ENCODE results near the gene TGM3.

Gene TGM3

DNA sequence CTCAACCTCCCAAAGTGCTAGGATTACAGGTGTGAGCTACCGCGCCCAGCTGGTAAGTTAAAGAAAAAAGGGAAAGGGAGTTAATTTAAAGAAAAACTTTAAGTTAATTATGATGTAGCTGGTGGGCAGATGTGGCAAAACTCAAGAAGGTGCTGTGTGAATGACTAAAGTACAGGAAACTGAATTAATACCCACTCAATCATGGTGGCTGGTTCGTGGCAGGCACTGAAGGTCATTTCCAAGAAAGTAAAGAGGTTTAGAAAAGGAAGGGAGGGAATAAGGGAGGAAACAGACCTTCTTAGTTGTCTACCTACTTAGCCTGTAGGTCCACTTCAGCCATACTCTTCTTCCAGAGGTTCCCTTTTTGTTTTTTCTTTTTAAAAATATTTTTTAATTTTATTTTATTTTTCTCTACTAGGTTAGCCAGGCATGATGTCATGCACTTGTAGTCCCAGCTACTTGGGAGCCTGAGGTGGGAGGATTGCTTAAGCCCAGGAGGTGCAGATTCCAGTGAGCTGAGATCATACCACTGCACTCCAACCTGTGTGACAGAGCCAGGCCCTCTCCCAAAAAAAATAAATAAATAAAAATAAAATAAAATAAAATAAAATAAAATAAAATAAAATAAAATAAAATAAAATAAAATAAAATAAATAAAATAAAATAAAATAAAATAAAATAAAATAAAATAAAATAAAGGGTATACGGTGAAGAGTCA is 11.9 kb upstream of the TGM3 start:
- no peak for DNase-seq (ENCODE audit: low read depth)

DNA sequence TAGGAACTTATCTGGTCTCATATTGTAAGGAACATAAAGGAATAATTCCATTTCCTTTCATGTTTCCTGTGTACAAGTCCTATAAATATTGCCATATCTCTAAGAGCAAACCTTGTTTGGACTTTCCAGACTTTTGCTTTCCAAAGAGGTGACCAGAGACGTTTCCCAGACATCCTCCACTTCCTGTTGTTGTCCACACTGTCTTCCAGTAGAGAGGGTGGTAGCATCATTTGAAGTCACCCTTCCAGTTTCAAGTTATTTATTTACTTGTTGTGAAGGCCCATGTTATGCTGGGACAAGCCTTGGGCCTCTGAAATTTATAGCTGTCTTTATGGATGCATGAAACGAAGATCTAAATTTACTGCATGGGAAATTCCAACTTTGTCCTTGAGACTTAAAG is 10.6 kb upstream of the TGM3 start:
- DNase-seq (ENCODE audit: low read depth), result no peak

DNA sequence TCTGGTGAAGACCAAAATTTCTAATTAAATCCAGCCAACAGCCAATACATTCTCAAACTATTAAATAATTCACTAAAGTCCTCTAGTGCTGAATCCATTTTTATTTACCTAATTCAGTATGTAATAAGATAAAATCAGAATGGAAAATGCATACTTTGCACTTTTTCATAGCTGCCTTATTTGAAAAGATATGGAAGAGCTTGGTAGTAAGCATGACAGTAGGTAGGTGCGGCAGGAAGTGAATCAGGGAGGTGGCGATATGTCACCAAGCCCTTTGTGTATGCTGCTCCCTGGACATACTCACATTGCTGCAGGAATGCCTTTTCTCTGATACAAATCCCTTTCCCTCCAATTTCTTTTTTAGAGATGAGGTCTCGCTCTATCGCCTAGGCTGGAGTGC is 10.2 kb upstream of the TGM3 start:
- DNase-seq (ENCODE audit: low read depth), result no peak

DNA sequence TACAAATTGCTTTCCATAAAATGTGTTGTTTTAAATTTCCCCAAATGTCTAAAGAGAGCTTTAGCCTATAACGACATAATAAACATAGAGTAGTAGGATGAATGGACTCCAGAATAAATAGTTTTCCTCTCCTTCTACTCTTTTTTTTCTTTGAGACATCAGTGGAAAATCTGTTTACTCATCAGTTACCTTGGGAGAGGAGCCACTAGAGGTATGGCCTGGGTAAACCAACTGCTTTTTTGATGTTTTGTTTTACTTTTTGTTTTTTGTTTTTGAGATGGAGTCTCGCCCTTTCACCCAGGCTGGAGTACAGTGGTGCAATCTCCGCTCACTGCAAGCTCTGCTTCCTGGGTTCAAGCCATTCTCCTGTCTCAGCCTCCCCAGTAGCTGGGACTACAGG is 8.3 kb upstream of the TGM3 start:
- no peak for DNase-seq (ENCODE audit: low read depth)

DNA sequence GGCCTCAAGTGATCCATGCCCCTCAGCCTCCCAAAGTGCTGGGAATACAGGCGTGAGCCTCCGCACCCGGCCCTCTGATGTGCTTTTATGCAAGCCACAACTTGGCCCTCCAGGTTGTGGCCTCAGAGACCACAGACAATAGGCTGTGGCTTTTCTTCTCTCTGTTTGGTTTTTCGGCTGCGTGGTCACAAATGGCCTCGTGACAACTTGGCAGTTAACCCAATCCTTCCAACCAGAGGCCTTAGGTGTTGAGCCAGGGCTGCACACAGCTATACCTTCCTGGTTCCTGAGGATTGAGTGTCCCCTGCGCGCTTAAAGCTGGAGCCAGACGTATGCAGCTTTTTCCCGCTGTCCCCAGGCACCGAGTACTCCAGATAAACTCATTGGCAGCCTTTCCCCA is 6.3 kb upstream of the TGM3 start:
- DNase-seq (ENCODE audit: low read depth), result no peak

DNA sequence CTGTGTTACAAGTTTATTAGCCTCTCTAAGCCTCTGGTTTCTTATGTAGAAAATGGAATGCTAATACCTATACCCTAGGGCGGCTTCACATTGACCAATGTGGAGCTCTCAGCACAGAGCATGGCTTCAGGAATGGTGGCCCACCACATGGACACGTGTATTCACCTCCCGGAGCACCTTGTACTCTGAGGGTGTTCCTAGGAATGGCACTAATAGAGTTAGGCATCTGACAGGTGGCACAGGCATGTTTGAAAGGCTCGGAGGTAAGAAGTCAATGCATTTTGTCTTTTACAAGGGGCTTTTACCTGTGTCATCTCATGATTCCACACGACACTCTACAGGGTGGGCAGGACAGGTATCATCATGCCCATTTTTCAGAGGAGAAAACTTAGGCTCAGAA is 5.3 kb upstream of the TGM3 start:
- no peak for DNase-seq (ENCODE audit: low read depth)

DNA sequence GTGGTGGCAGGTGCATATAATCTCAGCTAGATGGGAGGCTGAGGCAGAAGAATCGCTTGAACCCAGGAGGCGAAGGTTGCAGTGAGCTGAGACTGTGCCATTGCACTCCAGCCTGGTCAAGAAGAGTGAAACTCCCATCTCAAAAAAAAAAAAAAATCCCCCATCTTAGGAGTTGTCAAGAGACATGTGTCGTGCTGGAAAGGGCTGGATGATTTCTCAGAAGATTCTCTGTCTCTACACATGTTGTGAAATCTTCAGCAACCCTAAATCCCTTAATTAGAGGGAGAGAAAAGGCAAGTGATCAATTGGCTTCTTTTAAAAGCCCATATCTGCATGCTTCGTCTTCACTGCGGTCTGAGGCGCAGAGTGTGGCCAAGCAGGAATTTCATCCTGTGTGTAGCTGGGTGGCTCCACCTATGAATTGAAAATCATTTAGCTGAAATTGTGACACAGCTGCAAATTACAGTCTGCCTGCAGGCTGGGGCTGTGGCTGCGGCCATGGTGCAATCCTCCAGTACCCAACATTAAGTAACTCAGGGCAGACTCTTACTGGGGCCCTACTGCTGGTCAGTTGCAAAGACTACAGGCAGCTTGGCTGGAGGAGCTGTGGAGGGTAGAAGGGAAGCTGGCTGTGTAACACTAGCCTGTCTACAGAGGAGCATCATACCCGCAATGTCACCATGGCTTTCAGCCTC is 3.2 kb upstream of the TGM3 start:
- DNase-seq (ENCODE audit: low read depth), result no peak

DNA sequence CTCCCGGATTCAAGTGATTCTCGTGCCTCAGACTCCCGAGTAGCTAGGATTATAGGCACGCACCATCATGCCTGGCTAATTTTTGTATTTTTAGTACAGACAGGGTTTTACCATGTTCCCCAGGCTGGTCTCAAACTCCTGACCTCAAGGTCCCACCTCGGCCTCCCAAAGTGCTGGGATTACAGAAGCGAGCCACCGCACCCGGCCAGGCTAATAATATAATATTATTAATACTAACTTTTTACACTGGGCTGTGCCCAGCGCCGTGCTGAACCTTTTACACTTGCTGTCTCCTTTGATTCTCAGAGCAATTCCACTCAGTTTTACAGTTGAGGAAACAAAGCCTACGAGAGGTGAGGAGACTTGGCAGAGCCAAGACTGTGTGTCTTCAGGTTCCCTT is 2.3 kb upstream of the TGM3 start:
- no peak for DNase-seq (ENCODE audit: low read depth)

DNA sequence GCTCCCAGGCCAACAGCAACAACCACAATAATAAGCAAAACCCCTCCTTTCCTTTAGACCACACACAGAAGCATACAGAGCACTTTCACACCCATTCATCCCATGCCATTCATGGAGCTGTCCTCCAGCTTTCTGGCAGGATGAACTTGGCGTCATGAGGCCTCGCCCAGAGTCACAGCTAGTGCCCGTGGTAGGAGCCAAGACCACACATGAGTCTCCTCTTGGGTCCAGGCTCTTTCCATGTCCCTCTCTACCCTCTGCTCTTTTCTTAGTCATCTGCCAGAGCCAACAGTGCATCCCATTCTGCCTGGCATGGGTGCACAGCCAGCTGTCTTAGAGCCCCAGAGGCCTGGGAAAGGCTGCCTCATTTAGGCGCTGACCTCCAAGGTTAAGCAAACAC is 1.8 kb upstream of the TGM3 start:
- DNase-seq (ENCODE audit: low read depth), result no peak

DNA sequence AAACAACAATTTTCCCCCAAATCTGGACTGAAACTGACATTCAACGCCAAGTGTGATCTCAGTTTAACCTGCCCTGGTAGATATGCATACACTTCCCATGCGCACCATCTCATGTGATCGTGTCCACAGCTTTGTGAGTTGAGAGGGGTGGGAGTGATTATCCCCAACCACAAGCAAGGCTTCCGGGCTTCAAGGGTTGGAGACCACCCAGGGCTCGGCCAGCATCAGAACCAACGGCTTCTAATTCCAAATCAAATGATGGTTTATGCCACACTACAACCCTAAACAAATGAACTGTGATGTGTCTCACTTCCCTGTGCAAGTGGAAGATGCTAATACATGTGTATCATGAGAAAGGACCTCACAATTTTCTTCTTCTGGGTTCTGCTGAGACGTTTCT is 515 bp upstream of the TGM3 start:
- no peak for DNase-seq (ENCODE audit: low read depth)

DNA sequence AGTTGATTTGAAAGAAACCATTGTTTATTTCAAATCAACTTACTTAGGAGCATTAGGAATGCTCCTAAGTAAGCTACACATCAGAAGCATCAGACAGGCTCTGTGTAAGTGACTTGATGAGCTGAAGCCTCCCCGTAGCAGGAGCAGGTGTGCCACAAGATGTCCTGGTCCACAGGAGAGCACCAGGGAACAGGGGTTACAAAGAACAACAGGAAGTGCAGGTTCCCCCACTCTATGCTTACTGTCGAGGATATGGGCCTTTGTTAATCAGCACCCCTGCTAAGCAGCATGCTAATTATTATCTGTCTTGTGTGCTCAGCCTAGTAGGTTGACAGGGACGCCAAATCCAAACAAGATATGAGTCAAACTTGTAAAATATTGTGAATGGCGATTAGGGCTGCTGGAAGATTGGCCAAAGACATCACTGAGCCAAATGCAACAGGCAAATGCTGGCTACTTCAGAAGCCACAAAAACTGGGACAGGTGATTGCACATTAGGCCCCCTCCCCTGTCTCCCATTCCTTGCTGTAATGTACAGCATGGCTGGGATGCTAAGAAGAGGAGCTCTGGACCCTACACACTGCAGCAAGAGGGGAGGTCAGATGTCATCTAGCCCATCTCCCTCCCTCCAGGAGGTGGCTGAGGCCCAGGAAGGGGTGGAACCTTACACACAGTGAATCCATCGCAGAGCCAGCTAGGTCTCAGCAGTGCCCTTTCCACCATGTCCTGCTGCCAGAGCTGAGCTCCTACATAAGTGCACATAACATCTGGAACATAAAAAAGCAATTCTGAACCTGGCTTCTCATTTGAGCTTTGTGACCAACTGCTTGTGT is 939 bp downstream of the TGM3 start:
- no peak for DNase-seq (ENCODE audit: low read depth)

DNA sequence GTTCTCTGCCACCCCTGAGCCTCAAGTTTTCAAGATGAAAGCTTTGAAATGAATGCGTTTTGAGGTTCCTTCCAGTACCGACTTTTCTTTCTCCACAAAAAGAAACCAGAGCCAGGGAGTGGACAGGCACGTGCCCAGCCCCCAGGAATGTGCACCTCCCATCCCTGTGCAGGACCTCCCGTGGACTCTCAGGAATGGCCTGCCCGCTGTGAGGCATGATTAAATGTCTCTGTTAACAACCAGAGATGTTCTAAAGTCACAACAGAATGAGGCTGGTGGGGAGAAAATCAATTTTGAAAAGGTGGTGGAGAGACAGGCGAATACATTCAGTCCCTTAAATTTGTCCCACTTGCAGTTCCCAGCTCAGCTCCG is 1.5 kb downstream of the TGM3 start:
- DNase-seq (ENCODE audit: low read depth), result no peak

DNA sequence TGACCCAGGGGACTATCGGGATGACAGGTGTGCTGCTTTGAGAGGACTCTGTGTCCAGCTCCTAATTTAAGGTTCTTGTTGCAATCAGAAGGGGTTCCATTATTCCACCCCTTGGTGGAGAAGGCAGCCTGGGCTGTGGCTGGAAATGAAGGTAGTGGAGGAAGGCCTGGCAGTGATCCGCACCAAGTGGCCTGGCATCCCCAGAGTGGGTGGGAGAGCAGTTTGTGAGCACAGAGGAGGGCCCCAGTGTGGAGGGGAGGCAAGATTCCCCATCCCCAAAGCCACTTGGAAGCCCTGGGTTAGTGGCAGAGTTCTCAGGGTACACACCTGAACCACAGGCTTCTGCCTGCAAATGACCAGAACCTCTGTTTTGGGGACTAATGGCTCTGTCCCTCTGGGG is 2.3 kb downstream of the TGM3 start:
- DNase-seq (ENCODE audit: low read depth), result no peak

DNA sequence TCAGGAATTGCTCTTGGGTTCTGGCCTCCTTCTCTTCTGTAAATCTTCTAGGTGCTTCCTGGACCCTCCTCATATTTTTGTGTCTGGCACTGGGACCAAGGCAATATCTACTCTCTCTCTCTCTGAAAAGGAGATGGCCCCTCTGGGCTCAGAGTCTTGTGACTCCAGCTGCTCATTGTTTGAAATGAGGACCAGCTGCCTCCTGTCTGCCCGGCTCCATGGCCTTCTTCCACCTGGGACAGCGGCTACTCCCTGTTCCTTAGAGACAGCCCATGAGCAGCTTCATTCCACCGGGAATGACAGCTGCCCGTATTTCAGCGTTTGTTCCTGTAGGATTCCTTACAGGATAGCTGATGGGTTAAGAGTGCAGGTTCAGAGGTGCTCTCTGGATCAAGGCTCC is 2.9 kb downstream of the TGM3 start:
- DNase-seq (ENCODE audit: low read depth), result no peak

DNA sequence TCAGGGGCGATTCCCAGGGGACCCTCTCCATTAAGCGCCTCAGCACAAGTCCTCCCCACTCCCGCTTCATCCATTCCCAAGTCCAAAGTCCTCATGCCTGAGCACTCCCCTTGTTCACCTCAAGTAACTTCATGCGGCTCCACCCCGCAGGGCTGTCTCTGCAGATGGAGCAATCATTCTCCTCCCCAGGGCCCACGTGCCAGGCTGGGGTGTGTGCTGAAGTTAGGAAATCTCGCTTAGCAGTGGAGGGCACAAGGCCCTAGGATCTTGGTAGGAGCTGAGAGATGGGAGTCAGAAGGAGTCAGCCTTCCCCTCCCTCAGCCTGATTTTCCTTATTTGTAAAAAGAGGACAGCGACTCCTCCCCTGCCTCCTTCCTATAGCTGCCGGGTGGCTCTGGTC is 3.5 kb downstream of the TGM3 start:
- no peak for DNase-seq (ENCODE audit: low read depth)

DNA sequence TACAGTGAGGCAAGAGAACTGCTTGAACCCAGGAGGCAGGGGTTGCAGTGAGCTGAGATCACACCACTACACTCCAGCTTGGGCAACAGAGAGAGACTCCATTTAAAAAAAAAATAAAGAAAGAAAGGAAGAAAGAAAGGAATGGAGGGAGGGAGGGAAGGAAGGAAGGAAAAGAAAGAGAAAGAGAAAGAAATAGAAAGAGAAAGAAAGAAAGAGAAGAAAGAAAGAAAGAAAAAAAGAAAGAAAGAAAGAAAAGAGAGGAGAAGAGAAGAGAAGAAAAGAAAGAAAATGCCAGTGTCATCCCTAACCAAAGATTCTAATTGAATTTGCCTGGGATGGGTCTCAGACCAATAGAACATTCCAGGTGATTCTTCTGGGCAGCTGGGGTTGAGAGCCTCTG is 4.2 kb downstream of the TGM3 start:
- no peak for DNase-seq (ENCODE audit: low read depth)

DNA sequence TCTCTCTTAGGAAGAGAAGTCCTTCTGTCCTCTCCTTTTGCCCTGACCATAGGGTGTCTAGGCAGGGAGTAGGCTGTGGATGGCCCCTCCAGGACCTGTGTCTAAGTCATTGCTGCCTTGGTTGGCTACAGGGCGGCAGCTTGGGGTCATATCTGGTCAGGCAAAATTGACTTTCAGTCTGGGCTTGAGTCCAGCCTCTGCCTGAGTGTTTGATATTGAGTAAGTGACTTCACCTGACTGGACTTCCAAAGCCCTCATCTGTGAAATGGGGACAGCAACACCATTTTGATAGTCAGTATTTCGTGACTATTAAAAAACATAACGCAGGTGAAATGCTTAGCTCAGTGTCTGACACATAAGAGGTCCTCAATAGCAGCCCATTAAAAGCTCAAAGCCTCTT is 4.6 kb downstream of the TGM3 start:
- DNase-seq (ENCODE audit: low read depth), result no peak

DNA sequence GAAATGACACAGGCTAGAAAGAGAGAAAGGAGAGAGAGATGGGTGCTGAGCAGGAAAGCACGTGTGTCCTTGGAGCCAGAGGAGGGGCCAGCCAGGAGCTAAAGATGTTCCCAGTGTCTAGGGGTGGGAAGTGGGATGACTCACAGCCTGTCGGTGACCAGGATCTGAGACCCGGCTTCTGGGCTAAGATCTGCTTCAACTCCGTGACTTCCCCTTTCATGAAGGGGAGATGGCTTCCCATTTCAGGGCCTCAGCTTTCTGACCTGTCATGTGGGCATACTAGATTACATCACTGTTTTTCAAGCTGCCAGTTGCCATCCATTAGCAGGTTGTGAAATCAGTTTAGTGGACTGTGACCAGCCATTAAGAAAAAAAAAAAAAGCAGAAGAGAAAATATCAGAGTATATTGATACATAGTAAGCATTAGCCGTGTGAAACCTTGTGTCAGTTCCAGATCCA is 5.4 kb downstream of the TGM3 start:
- DNase-seq (ENCODE audit: low read depth), result no peak

DNA sequence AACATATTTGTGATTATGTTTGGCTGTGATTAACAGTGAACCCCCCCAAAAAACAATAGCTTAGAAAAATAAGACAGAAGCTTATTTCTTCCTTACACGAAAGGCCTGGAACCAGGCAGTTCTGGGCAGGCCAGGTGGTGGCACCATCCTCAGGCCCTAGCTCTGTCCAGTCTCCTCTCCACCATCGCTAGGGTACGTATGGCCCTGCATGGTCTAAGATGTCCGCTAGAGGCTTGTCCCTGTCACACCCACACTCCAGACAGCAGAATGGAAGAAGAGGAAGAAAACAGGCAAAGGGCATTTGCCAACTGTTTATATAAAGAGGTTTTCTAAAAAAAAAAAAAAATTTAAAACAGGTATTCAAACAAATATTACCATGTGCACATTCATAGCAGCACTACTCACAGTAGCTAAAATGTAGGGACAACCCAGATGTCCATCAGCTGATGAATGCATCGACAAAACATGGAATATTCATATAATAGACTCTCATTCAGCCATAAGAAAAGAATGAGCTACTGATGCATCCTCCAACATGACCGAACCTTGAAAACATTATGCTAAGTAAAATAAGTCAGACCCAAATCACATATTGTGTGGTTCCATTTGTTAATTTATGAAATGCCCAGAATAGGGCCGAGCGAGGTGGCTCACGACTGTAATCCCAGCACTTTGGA is 6.7 kb downstream of the TGM3 start:
- DNase-seq (ENCODE audit: low read depth), result no peak

DNA sequence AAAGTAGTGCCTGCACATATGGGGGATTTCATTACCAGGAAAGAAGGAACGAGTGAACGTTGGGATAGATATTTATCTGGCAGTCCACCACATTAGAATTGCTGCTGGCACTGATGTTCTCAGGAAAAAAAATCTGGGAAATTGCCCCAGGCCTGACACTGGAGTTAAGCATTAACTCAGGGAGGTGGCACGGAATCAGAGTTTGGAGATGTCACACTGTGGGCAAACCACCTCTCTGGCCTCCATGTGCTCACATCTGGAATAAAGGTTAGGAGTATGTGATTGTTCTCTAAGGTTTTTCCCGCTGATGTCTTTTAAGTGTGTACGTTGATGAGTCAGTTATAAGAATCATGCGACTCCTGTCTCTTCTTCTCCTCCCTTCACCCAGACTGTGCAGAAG is 7.9 kb downstream of the TGM3 start:
- no peak for DNase-seq (ENCODE audit: low read depth)

DNA sequence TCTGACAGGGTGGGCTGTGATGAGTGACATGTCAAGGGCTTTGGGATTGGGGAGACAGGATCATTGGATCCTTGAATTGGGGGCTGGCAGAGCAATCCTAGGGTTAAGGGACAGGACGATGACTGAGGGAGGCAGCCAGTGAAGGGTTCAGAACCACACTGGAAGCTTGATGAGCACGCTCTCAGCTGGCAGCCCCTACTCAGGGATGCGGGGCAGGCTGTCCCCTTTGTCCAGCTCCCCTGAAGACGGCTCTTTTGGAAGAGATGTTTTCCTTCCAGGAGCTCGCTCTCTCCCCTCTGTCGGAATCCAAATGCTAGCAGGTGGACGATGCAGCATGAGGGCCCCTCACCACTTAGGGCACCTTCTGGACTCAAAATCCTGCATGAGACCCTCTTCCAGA is 8.4 kb downstream of the TGM3 start:
- no peak for DNase-seq (ENCODE audit: low read depth)

DNA sequence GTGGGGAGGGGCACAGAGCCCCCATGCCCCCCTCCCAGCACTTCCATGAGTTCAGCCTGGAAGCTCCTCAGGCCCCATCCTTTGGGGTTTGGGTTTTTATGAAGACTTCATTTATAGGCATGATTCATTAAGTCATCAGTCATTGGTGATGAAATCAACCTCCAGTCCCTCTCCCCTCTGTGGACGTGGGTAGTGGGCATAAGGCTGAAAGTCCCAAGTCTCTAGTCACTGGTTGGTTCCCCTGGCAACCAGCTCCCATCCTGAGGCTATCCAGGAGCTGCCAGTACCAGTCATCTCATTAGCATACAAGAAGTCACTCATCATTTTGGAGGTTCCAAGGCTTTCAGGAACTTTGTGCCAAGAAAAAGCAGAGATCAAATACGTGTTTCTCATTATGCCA is 9.2 kb downstream of the TGM3 start:
- no peak for DNase-seq (ENCODE audit: low read depth)

DNA sequence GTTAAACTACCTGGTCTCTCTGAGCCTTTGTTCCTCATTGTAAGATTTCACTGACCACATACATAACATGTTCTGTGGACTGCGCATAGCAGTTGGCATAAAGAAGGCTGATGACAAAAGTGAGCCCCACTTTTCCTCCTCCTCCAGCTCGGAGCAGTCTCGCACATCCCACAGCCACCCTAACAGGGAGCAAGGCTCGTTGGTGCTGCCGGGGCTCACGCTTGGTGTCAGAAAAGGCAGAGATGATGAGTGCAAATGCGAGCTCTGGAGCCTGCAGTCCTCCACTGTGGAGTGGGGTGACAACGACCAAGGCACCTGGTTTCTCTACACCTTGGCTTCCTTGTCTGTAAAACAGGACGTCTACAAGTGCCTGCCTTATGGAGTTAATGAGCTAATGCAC is 9.7 kb downstream of the TGM3 start:
- no peak for DNase-seq (ENCODE audit: low read depth)
